Memory B cell (primary cell): ENCODE measurements around the gene SHISA7.
"Not testable (repeated sequence)": the region's sequence is repeated elsewhere in the genome, so short reads cannot be mapped to it uniquely, and the experiment has no call there.

Experiments used
- ATAC-seq: fragments of 150-1000 bp; cut with Tn5 transposase; 2 replicates; pipeline ENCODE4 v1.10.0; 2021; ENCODE audit warnings: low read depth, mild to moderate bottlenecking, moderate library complexity
- DNase-seq, 2 donors: peaks; one replicate each; pipeline ENCODE4 v3.0.0; 2022; ENCODE audit warnings: low spot score in 2 of 2
- H3K27ac Mint-ChIP-seq: one replicate; pipeline ENCODE4 v1.8.0; 2022; ENCODE audit warnings: mild to moderate bottlenecking, moderate library complexity, mixed read lengths
- H3K27me3 Mint-ChIP-seq: one replicate; pipeline ENCODE4 v1.8.0; 2022; ENCODE audit warnings: mixed read lengths
- H3K36me3 Mint-ChIP-seq: one replicate; pipeline ENCODE4 v1.8.0; 2022; ENCODE audit warnings: mild to moderate bottlenecking, mixed read lengths
- H3K4me1 Mint-ChIP-seq: one replicate; pipeline ENCODE4 v1.8.0; 2022; ENCODE audit warnings: mixed read lengths
- H3K4me3 Mint-ChIP-seq: one replicate; pipeline ENCODE4 v1.8.0; 2022; ENCODE audit warnings: mild to moderate bottlenecking, moderate library complexity, mixed read lengths
- H3K9me3 Mint-ChIP-seq: one replicate; pipeline ENCODE4 v1.8.0; 2022; ENCODE audit warnings: mixed read lengths

SHISA7 gene

DNA sequence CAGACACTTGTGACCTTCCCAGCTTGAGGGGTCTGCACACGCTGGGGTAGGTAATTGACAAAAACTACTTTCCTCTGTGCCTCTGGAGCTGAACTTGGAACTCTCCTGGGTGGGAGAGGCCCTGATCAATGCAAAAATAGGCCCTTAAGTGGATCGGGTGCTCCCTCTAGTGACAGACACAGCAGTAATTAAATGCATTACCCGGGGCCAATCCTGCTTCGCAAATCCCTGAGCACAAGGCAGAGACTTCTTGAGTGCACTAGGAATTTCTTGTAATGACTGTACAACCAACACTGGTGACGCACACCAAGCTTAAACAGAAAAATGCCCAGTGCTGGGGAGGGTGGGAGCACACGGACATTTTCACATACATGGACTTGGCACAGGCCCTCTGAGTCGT, 24.9 kb downstream of the SHISA7 start:
- H3K27me3 Mint-ChIP-seq, result peaks cover 5% of the 10 kb centered on the region
- no peak overlapping the region for H3K4me3 Mint-ChIP-seq
- no peaks in the 10 kb centered on the region for H3K9me3 Mint-ChIP-seq
- H3K36me3 Mint-ChIP-seq, result no peaks in the 10 kb centered on the region
- peak; percentile 37 to 43 for DNase-seq
- peak; percentile 78 for ATAC-seq
- H3K27ac Mint-ChIP-seq, result no peak overlapping the region
- H3K4me1 Mint-ChIP-seq, result no peaks in the 10 kb centered on the region

DNA sequence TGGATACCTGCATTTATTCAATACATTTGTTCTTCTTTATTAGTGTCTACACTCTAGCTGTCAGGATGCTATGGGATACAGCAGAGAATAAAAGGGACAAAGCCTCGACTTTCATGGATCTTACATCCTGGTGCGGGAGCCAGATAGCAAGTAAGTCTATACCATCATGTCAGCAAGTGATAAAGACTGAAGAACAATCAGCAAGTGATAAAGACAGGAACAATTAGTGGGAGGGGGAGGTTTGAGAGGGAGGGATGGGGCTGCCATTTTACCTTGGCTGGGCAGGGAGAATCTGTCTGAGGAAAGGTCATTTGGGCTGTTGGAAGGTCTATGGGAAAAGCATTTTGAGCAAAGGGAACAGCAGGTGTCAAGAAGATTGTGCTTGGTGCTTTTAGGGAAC, 32.9 kb downstream of the SHISA7 start:
- Mint-ChIP-seq H3K9me3 (peaks cover 8% of the 10 kb centered on the region), H3K27ac (no peak overlapping the region), H3K36me3 (peaks cover 12% of the 10 kb centered on the region), H3K4me3 (no peak overlapping the region), H3K27me3 (peaks cover 2% of the 10 kb centered on the region), H3K4me1 (peaks cover 17% of the 10 kb centered on the region)
- no peak for DNase-seq
- no peak for ATAC-seq

DNA sequence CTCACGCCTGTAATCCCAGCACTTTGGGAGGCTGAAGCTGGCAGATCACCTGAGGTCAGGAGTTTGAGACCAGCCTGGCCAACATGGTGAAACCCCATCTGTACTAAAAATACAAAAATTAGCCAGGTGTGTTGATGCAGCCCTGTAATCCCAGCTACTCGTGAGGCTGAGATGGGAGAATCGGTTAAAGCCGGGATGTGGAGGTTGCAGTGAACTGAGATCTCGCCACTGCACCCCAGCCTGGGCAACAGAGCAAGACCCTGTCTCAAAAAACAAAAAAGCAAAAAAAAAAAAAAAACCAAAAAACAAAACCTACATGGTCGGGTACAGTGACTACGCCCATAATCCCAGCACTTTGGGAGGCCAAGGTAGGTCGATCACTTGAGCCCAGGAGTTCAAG, 33.9 kb downstream of the SHISA7 start:
- H3K9me3 Mint-ChIP-seq, ATAC-seq, H3K27me3 Mint-ChIP-seq, DNase-seq: not testable (repeated sequence)
- Mint-ChIP-seq H3K4me1 (peaks cover 17% of the 10 kb centered on the region), H3K27ac (peak overlapping the region; percentile 98), H3K36me3 (peaks cover 12% of the 10 kb centered on the region), H3K4me3 (peak overlapping the region; percentile 92)

DNA sequence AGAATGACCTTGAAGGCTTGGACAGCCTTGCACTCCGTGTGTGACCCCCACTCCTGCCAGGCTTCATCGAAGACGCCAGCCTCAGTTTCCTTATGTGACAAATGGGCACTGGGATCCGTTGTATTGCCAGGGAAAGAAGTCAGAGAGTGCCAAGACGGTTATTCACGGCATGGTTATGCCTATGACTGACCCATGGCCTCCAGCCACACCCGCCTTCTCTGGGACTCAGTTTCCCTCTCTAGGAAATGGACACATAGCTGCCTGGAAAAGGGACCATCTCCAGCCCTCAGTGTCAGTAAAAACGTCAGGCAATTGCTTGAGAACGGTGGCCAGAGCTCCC, 34.6 kb downstream of the SHISA7 start:
- no peak for ATAC-seq
- H3K36me3 Mint-ChIP-seq, result peaks cover 15% of the 10 kb centered on the region
- H3K9me3 Mint-ChIP-seq, result peaks cover 8% of the 10 kb centered on the region
- peak overlapping the region; percentile 98 for H3K27ac Mint-ChIP-seq
- H3K4me1 Mint-ChIP-seq, result peaks cover 17% of the 10 kb centered on the region
- H3K4me3 Mint-ChIP-seq, result peak overlapping the region; percentile 92
- no peak for DNase-seq
- H3K27me3 Mint-ChIP-seq, result no peaks in the 10 kb centered on the region

DNA sequence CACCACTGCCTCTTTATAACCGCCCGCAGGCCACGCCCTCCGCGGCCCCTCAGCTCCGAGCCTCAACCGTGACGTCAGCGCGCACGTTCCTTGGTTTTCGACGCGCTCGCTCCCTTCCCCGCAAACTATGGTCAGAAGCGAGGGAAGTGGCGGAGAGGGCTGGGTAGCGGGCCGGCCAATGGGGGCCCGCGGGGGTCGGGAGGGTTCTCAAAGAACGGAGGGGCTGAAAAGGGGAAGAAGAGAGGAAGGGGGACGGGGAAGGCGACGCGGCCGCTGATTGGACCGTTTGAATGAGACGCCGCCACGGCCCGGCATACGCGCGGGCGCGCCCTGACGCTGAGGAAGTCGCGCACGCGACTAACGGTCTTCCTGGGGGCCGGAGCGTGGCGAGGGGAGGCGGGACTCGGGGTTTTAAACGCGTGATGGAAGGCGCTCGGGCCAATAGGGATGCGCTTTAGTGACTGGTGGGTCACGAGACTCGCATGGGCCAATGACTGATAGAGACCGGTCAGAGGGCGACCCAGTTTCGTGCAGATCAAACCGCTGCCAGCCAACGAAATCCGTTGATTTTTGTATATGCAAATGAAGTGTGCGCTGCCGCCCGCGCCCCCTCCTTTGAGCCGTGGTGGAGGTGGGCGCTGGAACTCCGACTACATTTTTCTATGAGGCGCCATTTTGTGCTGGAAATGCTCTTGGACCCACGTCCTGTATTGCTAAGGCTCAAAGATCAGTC, 35.1 kb downstream of the SHISA7 start:
- H3K36me3 Mint-ChIP-seq, result peaks cover 18% of the 10 kb centered on the region
- peaks cover 8% of the 10 kb centered on the region for H3K9me3 Mint-ChIP-seq
- H3K4me3 Mint-ChIP-seq, result peak overlapping the region; percentile 92
- ATAC-seq, result peak; percentile 82
- DNase-seq, result peak; percentile 96 to 98
- H3K4me1 Mint-ChIP-seq, result peaks cover 17% of the 10 kb centered on the region
- H3K27ac Mint-ChIP-seq, result peak overlapping the region; percentile 98
- no peaks in the 10 kb centered on the region for H3K27me3 Mint-ChIP-seq

DNA sequence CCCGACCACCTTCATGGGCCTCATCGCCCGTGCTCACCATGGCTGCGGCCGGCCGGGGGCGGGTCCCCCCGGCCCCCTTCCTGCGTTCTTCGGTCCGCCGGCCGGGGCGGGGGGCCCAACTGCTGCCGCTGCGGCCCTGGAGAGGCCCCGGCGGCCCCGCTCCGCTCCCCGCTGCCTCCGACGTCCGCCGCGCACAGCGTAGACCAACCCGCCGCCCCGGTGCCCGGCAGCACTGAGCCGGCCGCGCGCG, 35.6 kb downstream of the SHISA7 start, which contains the start of gene UBE2S:
UBE2S (minus strand) TSS at position 239 of the 250 bp plus-strand sequence; CDS start at position 40, 199 bp downstream.
- Mint-ChIP-seq H3K4me1 (peaks cover 17% of the 10 kb centered on the region), H3K27ac (peak within 1 kb of the TSS; percentile 98), H3K36me3 (peaks cover 18% of the 10 kb centered on the region), H3K4me3 (peak within 1 kb of the TSS; percentile 92)
- not testable (repeated sequence) for ATAC-seq, H3K9me3 Mint-ChIP-seq, DNase-seq, H3K27me3 Mint-ChIP-seq

DNA sequence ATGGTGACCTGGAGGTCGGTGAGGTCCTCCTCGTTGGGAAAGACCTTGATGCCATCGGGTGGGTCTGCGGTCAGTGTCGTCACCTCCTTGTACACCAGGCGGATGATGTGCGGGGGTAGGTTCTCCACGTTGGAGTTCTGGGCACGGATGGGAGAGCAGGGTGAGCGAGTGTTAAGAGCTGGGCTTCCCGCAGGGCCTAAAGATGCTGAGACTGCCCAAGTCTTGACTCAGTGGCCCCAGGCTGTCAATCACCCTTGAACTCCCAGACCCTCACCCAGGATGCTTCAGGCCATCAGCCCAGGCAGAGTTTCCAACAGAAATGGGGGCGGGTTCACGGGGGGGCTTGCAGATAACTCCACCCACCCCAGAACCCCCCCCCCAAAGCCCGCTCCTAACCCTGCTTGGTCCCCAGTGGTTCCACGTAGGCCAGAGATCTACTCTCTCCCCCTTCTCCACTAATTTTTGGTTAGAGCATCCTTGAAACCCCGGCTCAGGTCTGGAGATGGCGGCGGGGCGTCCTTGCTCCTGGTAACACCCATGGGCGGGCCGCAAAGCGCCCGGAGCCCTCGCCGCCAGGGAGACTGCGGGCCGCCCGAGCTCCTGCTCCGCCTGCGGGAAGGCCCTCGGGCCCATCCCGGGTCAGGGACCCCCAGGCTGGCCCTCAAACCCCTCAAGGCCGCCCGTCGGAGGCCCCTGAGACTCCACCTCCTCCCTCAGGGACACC, 36.1 kb downstream of the SHISA7 start:
- Mint-ChIP-seq H3K4me3 (peak overlapping the region; percentile 92), H3K27me3 (no peaks in the 10 kb centered on the region), H3K27ac (peak overlapping the region; percentile 98), H3K36me3 (peaks cover 18% of the 10 kb centered on the region), H3K4me1 (peaks cover 17% of the 10 kb centered on the region), H3K9me3 (peaks cover 8% of the 10 kb centered on the region)
- ATAC-seq (no peak), DNase-seq (no peak)

DNA sequence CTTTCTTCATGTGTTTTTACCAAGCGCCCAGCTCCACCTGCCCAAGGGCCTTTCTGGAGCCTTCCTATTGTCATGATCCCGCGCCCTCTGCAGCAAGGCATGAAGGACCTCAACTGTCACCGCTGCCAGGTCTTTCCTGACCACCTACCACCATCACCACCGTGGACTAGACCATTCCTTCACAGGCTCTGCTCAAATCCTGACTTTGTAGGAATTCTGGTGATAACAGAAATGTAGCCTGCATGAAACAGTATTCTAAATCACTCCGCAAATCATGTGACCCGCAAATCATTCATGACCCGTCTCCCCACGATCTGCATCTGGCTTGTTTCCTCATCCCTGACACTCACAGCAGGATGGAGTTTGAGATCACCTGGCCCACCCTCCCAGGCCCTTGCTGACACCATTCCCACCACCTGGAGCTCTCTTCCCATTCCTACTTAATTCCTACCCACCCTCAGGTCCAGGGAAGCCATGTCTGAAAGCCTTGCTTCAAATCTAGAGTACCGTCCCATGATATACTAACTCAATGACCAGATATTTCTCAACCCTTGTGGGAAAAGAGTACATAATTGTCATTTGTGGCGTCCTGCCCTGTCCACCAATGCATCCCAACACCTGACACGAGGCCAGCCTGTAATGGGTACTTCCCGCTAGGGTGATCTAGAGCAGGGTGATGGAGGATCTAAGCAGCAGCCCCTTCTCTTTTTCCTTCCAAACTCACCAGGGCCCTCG, 36.8 kb downstream of the SHISA7 start:
- peaks cover 20% of the 10 kb centered on the region for H3K36me3 Mint-ChIP-seq
- no peak for ATAC-seq

DNA sequence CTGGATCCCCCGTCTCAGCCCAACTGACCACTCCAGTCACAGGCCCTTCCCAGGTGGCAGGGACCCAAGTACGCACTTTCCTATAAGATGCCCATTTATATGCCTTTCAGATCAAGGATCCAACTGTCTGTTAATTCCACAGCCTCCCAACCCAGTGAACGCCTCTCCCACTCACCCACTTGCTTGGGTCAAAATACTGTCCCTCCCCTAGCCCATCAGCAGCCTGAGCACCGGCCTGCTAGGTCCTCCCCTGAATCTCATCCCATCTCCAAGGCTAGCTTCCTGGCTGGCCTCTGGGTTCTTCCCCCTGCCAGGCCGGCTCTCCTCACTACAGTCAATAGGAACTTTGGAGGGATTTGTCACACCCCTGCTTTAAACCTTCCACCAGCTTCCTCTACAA, 37.5 kb downstream of the SHISA7 start:
- ATAC-seq (no peak), DNase-seq (no peak)
- H3K27me3 Mint-ChIP-seq, result no peaks in the 10 kb centered on the region
- H3K4me1 Mint-ChIP-seq, result peaks cover 17% of the 10 kb centered on the region
- peaks cover 22% of the 10 kb centered on the region for H3K36me3 Mint-ChIP-seq
- no peak overlapping the region for H3K4me3 Mint-ChIP-seq
- no peak overlapping the region for H3K27ac Mint-ChIP-seq
- H3K9me3 Mint-ChIP-seq, result peaks cover 6% of the 10 kb centered on the region

More for the DNA sequence above, 36.8 kb downstream of the SHISA7 start:
- H3K9me3 Mint-ChIP-seq, result peaks cover 7% of the 10 kb centered on the region
- H3K27me3 Mint-ChIP-seq, result no peaks in the 10 kb centered on the region
- H3K27ac Mint-ChIP-seq, result peak overlapping the region; percentile 98
- no peak for DNase-seq
- peaks cover 17% of the 10 kb centered on the region for H3K4me1 Mint-ChIP-seq
- peak overlapping the region; percentile 71 for H3K4me3 Mint-ChIP-seq

DNA sequence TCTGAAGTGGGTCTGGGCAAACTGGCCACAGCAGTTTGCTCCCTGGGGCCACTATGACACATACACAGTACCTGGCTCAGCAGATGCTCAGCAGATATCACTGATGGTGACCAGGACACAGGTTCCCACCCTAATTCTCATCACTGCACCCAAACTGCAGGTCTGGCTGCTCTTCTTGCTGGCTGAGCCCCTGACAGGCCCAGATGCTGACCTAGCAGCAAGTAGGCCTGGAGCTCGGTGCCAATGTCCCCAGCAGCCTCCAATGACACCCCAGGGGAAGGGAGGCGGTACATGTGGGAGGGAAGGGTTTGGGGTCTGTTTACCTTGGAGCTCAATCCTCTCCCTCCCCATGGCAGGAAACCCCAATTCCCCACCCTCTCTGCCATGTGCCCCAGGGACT, 40.6 kb downstream of the SHISA7 start:
- Mint-ChIP-seq H3K36me3 (peaks cover 22% of the 10 kb centered on the region), H3K9me3 (no peaks in the 10 kb centered on the region), H3K27ac (no peak overlapping the region), H3K4me1 (peaks cover 18% of the 10 kb centered on the region), H3K4me3 (no peak overlapping the region), H3K27me3 (no peaks in the 10 kb centered on the region)
- no peak for ATAC-seq
- no peak for DNase-seq

DNA sequence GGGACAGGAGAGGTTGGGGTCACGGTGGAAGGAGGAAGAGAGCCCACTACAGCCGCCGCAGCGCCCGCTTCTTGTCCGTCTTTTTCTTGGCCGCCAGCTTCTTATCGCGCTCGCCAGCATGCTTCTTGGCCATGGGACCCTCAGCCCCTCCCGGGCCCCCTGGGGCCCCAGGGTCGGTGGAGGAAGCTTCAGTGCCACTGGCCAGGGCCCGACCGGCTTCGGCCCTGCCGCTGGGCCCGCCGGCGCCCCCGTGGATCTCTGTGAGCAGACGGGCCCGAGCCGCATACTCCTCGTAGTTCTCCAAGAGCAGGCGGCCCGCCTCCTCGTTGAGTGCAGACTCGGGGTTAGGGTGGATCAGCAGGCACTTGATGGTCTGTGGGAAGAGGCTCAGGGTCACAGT, 41.7 kb downstream of the SHISA7 start:
- not testable (repeated sequence) for DNase-seq, H3K27me3 Mint-ChIP-seq, ATAC-seq, H3K9me3 Mint-ChIP-seq, H3K27ac Mint-ChIP-seq, H3K4me3 Mint-ChIP-seq
- peaks cover 14% of the 10 kb centered on the region for H3K4me1 Mint-ChIP-seq
- H3K36me3 Mint-ChIP-seq, result peaks cover 19% of the 10 kb centered on the region

DNA sequence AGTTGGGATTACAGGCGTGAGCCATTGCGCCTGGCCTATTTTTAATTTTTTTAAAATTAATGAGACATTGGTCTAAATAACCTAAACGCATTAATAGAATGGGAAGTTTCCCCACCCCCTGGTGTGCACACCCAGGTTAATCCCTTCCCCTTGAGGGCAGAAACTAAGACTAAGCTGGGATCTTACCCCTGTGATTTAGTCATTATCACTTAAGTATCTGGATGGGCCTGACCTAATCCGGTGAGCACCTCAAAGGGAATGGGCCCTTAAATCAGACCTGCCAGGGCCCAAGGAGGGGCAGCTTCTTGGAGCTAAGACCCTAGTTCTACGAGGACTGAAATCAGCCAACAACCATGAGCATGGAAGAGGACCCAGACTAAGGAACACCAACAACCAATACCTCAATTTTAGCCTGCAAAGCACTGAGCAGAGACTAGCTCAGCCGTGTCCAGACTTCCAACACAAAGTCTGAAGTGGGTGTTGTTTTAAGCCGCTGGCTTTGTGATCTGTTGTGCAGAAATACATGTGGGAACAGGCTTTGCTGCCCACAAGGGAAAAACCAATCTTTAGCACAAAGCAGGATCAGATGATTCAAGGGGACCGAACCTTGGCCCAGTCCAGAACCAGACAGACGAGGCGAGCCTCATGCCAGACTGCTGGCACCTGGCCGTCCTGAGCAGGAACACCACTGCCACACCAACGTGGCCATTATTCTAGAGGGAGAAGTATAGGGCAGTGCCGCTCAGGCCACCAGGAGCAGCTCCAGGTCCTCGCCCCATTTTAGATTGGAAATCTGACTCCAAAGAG, 42.6 kb downstream of the SHISA7 start:
- no peak for DNase-seq
- H3K4me3 Mint-ChIP-seq, result no peak overlapping the region
- no peak for ATAC-seq
- H3K9me3 Mint-ChIP-seq, result no peaks in the 10 kb centered on the region
- H3K4me1 Mint-ChIP-seq, result peaks cover 7% of the 10 kb centered on the region
- peaks cover 12% of the 10 kb centered on the region for H3K36me3 Mint-ChIP-seq
- H3K27ac Mint-ChIP-seq, result no peak overlapping the region
- H3K27me3 Mint-ChIP-seq, result no peaks in the 10 kb centered on the region

DNA sequence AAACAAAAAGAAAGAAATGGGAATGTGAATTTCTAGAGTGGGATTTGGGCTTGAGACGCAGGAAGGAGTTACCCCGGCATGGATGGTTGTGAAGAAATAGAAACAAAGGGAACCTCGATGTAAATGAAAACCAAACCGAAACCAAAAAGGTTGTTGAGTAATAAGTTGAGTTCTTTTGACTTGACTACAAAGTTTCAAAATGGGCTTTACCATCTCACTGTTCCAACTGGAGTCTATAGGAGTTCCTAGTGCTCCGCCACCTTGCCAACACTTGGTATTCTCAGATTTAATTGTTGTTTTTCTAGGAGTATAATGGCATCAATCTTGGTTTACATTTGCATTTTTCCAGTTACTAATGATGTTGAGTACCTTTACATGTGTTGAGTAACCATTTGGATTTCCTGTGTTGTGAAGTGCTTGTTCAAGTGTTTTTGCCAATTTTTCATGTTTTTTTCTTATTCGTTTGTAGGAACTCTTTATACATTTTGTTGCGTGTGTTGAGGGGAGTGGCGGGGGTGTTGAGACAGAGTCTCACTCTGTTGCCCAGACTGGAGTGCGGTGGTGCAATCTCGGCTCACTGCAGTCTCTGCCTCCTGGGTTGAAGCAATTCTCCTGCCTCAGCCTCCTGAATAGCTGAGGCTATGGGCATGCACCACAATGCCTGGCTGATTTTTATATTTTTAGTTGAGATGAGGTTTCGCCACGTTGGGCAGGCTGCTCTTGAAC, 44.7 kb downstream of the SHISA7 start:
- no peaks in the 10 kb centered on the region for H3K9me3 Mint-ChIP-seq
- DNase-seq (no peak), ATAC-seq (no peak)
- no peak overlapping the region for H3K27ac Mint-ChIP-seq
- H3K27me3 Mint-ChIP-seq, result no peaks in the 10 kb centered on the region
- peaks cover 8% of the 10 kb centered on the region for H3K36me3 Mint-ChIP-seq
- H3K4me3 Mint-ChIP-seq, result no peak overlapping the region
- peaks cover 6% of the 10 kb centered on the region for H3K4me1 Mint-ChIP-seq
